ENCODE measurements around the gene ARHGEF28. TPM values are rescaled to one million over a fixed set of nuclear protein-coding genes. Genes with fewer than 3 reads are reported as not detected.

ARHGEF28 gene
- total and polyA plus RNA-seq, 2 of the 13 experiments (the other 11 are each of a cell fraction or from before 2014, with no cell fraction given) = 17.4 to 34.1 TPM

- TF ChIP-seq, protein P1, sequence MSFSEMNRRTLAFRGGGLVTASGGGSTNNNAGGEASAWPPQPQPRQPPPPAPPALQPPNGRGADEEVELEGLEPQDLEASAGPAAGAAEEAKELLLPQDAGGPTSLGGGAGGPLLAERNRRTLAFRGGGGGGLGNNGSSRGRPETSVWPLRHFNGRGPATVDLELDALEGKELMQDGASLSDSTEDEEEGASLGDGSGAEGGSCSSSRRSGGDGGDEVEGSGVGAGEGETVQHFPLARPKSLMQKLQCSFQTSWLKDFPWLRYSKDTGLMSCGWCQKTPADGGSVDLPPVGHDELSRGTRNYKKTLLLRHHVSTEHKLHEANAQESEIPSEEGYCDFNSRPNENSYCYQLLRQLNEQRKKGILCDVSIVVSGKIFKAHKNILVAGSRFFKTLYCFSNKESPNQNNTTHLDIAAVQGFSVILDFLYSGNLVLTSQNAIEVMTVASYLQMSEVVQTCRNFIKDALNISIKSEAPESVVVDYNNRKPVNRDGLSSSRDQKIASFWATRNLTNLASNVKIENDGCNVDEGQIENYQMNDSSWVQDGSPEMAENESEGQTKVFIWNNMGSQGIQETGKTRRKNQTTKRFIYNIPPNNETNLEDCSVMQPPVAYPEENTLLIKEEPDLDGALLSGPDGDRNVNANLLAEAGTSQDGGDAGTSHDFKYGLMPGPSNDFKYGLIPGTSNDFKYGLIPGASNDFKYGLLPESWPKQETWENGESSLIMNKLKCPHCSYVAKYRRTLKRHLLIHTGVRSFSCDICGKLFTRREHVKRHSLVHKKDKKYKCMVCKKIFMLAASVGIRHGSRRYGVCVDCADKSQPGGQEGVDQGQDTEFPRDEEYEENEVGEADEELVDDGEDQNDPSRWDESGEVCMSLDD (CRISPR knock-in tag; IDR thresholded peaks at IDR 0.05; ENCODE audit: borderline replicate concordance) = no peak
- TF ChIP-seq ELF1 (CRISPR knock-in tag; IDR thresholded peaks at IDR 0.05) (no peak), RXRB (CRISPR knock-in tag; IDR thresholded peaks at IDR 0.05; ENCODE audit: borderline replicate concordance) (0 out of 2 replicates have a peak, but pooled peaks have one; percentile 37), ZNF142 (CRISPR knock-in tag; IDR thresholded peaks at IDR 0.05) (no peak), ZNF660 (CRISPR knock-in tag; IDR thresholded peaks at IDR 0.05; ENCODE audit: borderline replicate concordance, low read depth) (no peak), GFI1 (CRISPR knock-in tag; IDR thresholded peaks at IDR 0.05; ENCODE audit: borderline replicate concordance) (no peak), PAX8 (CRISPR knock-in tag; IDR thresholded peaks at IDR 0.05; ENCODE audit: borderline replicate concordance) (no peak), POLR2AphosphoS2 (IDR thresholded peaks at IDR 0.05; ENCODE audit: low read depth, low read length) (no peak), THRA (CRISPR knock-in tag; IDR thresholded peaks at IDR 0.05; ENCODE audit: borderline replicate concordance) (peak; percentile 42; the same call in 1 of the 2 replicates), MAF1 (CRISPR knock-in tag; IDR thresholded peaks at IDR 0.05; ENCODE audit: borderline replicate concordance) (no peak), RFXANK (CRISPR knock-in tag; IDR thresholded peaks at IDR 0.05) (no peak), NR1H2 (CRISPR knock-in tag; IDR thresholded peaks at IDR 0.05; ENCODE audit: borderline replicate concordance, low read depth) (no peak)
- TF ChIP-seq, protein P2, sequence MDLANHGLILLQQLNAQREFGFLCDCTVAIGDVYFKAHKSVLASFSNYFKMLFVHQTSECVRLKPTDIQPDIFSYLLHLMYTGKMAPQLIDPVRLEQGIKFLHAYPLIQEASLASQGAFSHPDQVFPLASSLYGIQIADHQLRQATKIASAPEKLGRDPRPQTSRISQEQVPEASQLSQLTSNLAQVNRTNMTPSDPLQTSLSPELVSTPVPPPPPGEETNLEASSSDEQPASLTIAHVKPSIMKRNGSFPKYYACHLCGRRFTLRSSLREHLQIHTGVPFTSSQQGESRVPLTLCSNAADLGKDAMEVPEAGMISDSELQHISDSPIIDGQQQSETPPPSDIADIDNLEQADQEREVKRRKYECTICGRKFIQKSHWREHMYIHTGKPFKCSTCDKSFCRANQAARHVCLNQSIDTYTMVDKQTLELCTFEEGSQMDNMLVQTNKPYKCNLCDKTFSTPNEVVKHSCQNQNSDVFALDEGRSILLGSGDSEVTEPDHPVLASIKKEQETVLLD (CRISPR knock-in tag; IDR thresholded peaks at IDR 0.05; ENCODE audit: low read depth) = no peak
- TF ChIP-seq, protein P3, sequence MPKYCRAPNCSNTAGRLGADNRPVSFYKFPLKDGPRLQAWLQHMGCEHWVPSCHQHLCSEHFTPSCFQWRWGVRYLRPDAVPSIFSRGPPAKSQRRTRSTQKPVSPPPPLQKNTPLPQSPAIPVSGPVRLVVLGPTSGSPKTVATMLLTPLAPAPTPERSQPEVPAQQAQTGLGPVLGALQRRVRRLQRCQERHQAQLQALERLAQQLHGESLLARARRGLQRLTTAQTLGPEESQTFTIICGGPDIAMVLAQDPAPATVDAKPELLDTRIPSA (CRISPR knock-in tag; IDR thresholded peaks at IDR 0.05; ENCODE audit: borderline replicate concordance) = no peak
- TF ChIP-seq, protein P4, sequence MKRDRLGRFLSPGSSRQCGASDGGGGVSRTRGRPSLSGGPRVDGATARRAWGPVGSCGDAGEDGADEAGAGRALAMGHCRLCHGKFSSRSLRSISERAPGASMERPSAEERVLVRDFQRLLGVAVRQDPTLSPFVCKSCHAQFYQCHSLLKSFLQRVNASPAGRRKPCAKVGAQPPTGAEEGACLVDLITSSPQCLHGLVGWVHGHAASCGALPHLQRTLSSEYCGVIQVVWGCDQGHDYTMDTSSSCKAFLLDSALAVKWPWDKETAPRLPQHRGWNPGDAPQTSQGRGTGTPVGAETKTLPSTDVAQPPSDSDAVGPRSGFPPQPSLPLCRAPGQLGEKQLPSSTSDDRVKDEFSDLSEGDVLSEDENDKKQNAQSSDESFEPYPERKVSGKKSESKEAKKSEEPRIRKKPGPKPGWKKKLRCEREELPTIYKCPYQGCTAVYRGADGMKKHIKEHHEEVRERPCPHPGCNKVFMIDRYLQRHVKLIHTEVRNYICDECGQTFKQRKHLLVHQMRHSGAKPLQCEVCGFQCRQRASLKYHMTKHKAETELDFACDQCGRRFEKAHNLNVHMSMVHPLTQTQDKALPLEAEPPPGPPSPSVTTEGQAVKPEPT (CRISPR knock-in tag; IDR thresholded peaks at IDR 0.05; ENCODE audit: low read depth) = no peak
Measured at GRCh38 chr5:73985145-73985544, 359.1 kb downstream of the ARHGEF28 start (continued).
